ENCODE results near the gene KRTAP6-3.

Gene KRTAP6-3

DNA sequence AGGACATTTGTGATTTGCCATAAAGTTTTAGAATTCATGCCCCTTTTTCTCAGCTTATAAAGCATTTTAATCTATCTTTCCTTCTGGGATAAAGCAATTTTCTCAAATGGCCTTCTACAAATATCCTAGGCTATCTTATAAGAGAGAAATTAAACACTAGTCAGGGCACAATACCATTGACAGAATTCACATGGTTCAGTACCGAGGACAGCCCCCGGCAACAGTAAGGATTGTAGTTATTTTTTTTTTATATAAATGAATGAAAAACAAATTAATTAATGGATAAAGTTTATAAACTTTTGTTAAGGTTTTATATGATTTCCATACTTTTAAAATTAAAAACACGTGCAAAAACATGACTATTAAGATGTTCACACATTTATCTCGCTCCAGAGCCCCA, 35.9 kb downstream of the KRTAP6-3 start:
- no peak for DNase-seq

DNA sequence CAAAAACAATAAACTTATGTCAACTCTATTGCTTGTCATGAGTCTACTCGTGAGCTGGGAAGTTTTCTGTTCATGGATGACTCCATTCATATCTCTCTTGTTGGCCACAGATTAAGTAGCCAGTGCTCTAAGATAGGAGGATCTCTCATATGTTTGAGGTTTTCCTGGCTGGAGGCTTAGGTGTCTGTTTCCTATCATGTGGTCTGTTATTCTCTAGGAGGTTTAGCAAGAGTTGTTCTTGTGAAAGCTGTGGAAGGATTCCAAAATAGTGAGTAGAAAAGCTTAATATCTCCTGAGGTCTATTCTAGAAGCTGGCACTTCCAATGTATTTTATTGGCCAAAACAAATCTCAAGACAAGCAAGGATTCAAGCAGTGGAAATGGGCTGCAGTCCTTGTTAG, 37.0 kb downstream of the KRTAP6-3 start:
- no peak for DNase-seq

DNA sequence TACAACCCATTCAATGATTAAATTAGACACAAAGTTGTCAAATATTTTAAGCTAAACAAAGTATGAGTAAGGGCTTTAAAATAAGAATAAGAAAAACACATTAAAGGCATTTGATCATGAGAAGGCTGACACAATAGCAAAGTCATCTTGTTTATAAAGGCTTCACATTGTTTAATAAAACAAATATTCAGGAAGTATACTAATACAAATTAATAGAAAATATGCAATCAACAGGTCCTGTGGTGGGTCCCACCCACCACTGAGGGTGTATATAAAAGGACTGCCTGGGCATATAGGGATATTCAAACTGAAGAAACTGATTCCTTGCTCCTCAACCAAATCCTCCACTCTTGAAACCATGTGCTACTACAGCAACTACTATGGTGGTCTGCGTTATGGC, 42.7 kb downstream of the KRTAP6-3 start, which contains the start of gene KRTAP20-2:
TSS of gene KRTAP20-2 (plus strand) at position 301 of the 400 bp plus-strand sequence. CDS start at position 359, 58 bp downstream.
- DNase-seq = no peak

DNA sequence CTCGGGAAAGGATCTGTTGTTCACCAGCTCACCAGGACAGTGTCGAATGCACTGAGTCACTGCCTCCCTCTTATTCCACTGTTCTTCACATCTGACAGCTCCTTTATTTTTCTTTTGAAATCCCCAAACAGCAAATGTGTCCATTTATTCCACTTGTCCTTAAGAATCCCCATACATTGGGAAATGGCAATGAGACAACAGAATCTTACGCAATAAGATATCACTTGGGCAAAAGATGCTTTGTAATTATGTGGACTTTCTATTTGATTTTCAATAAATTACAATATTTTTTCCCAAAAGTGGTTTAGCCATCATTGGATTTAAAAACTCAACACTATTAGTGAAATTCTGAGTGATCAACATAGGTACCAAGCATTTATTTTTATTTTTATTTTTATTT, 46.4 kb downstream of the KRTAP6-3 start:
- no peak for DNase-seq

DNA sequence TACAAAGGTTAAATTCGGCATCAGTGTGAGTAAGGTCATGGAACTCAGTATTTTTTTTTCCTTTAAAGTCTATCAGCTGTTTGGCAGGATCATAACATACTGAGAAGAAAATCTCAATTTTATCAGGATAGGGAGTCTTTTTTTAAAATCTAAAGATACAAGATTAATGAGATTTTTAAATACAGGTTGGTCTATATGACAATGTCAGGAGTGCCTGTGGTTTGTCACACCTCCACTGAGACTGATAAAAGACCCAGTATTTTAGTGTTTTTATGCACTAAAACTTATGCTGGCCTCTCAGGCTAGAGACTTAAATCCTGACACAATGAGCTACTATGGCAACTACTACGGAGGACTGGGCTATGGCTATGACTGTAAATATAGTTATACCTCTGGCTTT, 50.3 kb downstream of the KRTAP6-3 start, which contains the start of gene KRTAP20-3:
TSS of gene KRTAP20-3 (plus strand) at position 301 of the 400 bp plus-strand sequence.
- no peak for DNase-seq
